DND-41 (cell line): ENCODE measurements around the gene ZNRD2.
A peak's percentile ranks its signal among the peaks of the same experiment; 100 is the strongest.

Source experiments
- ATAC-seq: fragments of 200-7000 bp; cut with Tn5 transposase; 3 replicates; pipeline ENCODE4 v1.9.1; 2021; ENCODE audit warnings: low read depth; ENCODE audit not compliant: insufficient read depth
- DNase-seq: peaks from one replicate; pipeline ENCODE4 v3.0.0-alpha.2; 2020
- H2AFZ ChIP-seq: 2 replicates; pipeline ENCODE4 v1.6.0; 2012; ENCODE audit warnings: low read depth, low read length
- H3K27ac ChIP-seq: 2 replicates; pipeline ENCODE4 v1.5.1; 2012; ENCODE audit warnings: low read length, inconsistent platforms
- H3K27me3 ChIP-seq: fragments of 200-600 bp; sonication (generic); 2 replicates; pipeline ENCODE4 v1.6.0; 2012; ENCODE audit warnings: low read length, mild to moderate bottlenecking, inconsistent platforms; ENCODE audit not compliant: insufficient read depth, poor library complexity
- H3K36me3 ChIP-seq: 2 replicates; pipeline ENCODE4 v1.5.1; 2012; ENCODE audit warnings: low read length, inconsistent platforms; ENCODE audit not compliant: insufficient read depth
- H3K4me1 ChIP-seq: 2 replicates; pipeline ENCODE4 v1.5.1; 2012; ENCODE audit warnings: mild to moderate bottlenecking, low read length; ENCODE audit not compliant: insufficient read depth
- H3K4me2 ChIP-seq: 2 replicates; pipeline ENCODE4 v1.6.0; 2012; ENCODE audit warnings: mild to moderate bottlenecking, moderate library complexity, low read length, inconsistent platforms; ENCODE audit not compliant: insufficient read depth
- H3K4me3 ChIP-seq, 2 experiments: fragments of 200-600 bp in 1 of 2; shearing (Covaris generic) in 1 of 2; 2 replicates each; pipeline ENCODE4 v1.5.1; 2012 to 2016; ENCODE audit warnings: inconsistent platforms in 2 of 2, low read length in 2 of 2, mild to moderate bottlenecking in 2 of 2, low read depth in 1 of 2, moderate library complexity in 1 of 2
- H3K79me2 ChIP-seq: 2 replicates; pipeline ENCODE4 v1.6.0; 2012; ENCODE audit warnings: low read length, inconsistent platforms; ENCODE audit not compliant: insufficient read depth
- H3K9ac ChIP-seq: 2 replicates; pipeline ENCODE4 v1.6.0; 2012; ENCODE audit warnings: low read depth, mild to moderate bottlenecking, inconsistent platforms, low read length, moderate library complexity
- H3K9me3 ChIP-seq: 2 replicates; pipeline ENCODE4 v1.5.1; 2012; ENCODE audit warnings: low read length, moderate library complexity, mild to moderate bottlenecking, inconsistent platforms; ENCODE audit not compliant: insufficient read depth, severe bottlenecking
- H4K20me1 ChIP-seq: 2 replicates; pipeline ENCODE4 v1.6.0; 2012; ENCODE audit warnings: low read length; ENCODE audit not compliant: insufficient read depth
- CTCF ChIP-seq: IDR thresholded peaks from 2 replicates; pipeline ENCODE4 v1.5.1; 2012; ENCODE audit warnings: borderline replicate concordance, low read length, moderate library complexity, mild to moderate bottlenecking; ENCODE audit not compliant: poor library complexity, severe bottlenecking; ENCODE audit errors: extremely low read depth
- EZH2 ChIP-seq: IDR thresholded peaks from 3 replicates; pipeline ENCODE4 v1.6.1; 2012; ENCODE audit warnings: borderline replicate concordance, low read depth, mild to moderate bottlenecking, moderate library complexity, low read length, inconsistent platforms; ENCODE audit not compliant: severe bottlenecking

Gene ZNRD2

DNA sequence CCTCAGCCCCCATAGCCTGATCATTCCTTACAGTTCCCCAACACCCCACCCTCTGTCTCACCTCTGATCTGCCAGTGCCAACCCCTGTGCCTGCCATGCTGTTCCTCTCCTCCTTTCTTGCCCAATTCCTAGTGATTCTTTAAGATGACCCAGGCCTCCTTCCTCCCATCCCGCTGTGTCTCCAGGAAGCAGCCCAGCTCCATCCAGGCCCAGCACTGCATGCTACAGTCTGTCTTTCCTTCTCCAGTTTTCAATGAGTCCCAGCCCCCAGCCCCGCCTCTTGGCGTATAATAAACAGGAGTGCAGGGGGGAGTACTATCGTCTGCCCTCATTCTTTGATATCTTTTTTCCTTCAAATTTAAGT lies 24.4 kb upstream of the ZNRD2 start:
- DNase-seq: no peak

DNA sequence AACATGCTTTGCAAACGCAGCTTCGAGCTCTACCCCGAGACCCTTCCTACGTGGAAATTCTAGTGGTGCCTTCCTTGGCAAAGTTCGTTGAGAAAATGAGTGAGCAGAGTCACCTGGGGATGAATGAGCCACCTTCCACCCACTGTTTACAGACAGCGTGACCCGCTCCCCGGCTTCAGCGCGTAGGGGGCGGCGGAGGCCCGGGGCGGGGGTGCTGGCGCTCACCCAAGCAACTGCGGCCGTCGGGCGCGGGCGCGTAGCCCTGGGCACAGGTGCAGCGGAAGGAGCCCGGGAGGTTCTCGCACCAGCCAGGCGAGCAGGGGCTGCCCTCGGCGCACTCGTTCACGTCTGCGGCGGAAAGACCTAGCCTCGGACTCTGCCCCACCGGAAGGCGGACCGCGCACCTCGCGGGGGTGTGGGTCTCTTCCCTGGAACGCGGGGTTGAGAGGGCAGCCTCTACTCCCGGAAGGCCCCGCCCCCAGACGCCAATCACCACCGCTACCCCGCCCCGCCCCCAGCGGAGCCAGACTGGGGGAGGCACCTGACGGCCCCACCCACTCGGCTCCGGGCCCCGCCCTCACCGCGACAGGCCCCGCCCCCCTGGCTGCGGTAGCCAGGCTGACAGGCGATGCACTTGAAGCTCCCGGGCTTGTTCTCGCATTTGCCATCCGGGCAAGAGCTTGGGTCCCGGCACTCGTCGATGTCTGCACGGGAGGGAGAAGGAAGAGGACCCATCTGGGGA lies 23.9 kb upstream of the ZNRD2 start:
- H3K36me3 ChIP-seq: no peaks in the 10 kb centered on the region
- no peaks in the 10 kb centered on the region for H3K27me3 ChIP-seq
- H3K4me1 ChIP-seq: peaks cover 43% of the 10 kb centered on the region
- H4K20me1 ChIP-seq: peaks cover 2% of the 10 kb centered on the region
- peak; percentile 94 for DNase-seq
- H3K79me2 ChIP-seq: no peaks in the 10 kb centered on the region
- H3K27ac ChIP-seq: peak overlapping the region; percentile 79
- H3K4me2 ChIP-seq: peak overlapping the region; percentile 67
- TF ChIP-seq CTCF: no peak
- TF ChIP-seq EZH2: no peak
- no peaks in the 10 kb centered on the region for H3K9me3 ChIP-seq
- peak overlapping the region; percentile 46 for H3K9ac ChIP-seq
- ATAC-seq: peak; percentile 85
- H2AFZ ChIP-seq: peak overlapping the region; percentile 64
- peak overlapping the region in 1 of 2 experiments; percentile 52; a peak in 2 of 4 replicates for H3K4me3 ChIP-seq

More for the DNA sequence above, 24.4 kb upstream of the ZNRD2 start:
- Histone ChIP-seq H3K36me3 (no peaks in the 10 kb centered on the region), H4K20me1 (peaks cover 2% of the 10 kb centered on the region), H3K4me3 (peak overlapping the region in 1 of 2 experiments; percentile 52; a peak in 1 of 4 replicates), H3K4me1 (peaks cover 45% of the 10 kb centered on the region), H3K9me3 (no peaks in the 10 kb centered on the region), H2AFZ (peak overlapping the region; percentile 34), H3K79me2 (no peaks in the 10 kb centered on the region), H3K9ac (peak overlapping the region; percentile 28), H3K27ac (peak overlapping the region; percentile 79), H3K27me3 (no peaks in the 10 kb centered on the region), H3K4me2 (peak overlapping the region; percentile 67; the same call in 1 of the 2 replicates)
- TF ChIP-seq CTCF (no peak), EZH2 (no peak)
- ATAC-seq: peak; percentile 18

GRCh38 chr11:65547446-65548125 lies 22.7 kb upstream of the ZNRD2 start:
- Histone ChIP-seq H3K27me3 (no peaks in the 10 kb centered on the region), H3K79me2 (no peaks in the 10 kb centered on the region), H4K20me1 (peaks cover 6% of the 10 kb centered on the region), H2AFZ (no peak overlapping the region), H3K36me3 (no peaks in the 10 kb centered on the region), H3K4me2 (peak overlapping the region; percentile 67), H3K4me1 (peaks cover 49% of the 10 kb centered on the region), H3K4me3 (peak overlapping the region in 1 of 2 experiments; percentile 52; a peak in 2 of 4 replicates), H3K9me3 (no peaks in the 10 kb centered on the region), H3K27ac (peak overlapping the region; percentile 35; the same call in 1 of the 2 replicates), H3K9ac (peak overlapping the region; percentile 46)
- TF ChIP-seq CTCF (no peak), EZH2 (no peak)
- no peak for DNase-seq
- ATAC-seq: no peak
